NCI-H2227 treated with DMSO at 0.1 percent for 48 hours (cell line): ENCODE results near the gene KREMEN2.
"Not testable (repeated sequence)": the region's sequence is repeated elsewhere in the genome, so short reads cannot be mapped to it uniquely, and the experiment has no call there.

ENCODE experiments used
- DNase-seq: peaks from one replicate; lab custom pipeline; 2025; lab: John Stamatoyannopoulos, UW

The KREMEN2 gene

GRCh38 chr16:2963723-2964474 is at the start of gene KREMEN2:
TSS of gene KREMEN2 (plus strand) at chr16:2964275. CDS start at chr16:2964521, 246 bp downstream.
- peak; percentile 77 for DNase-seq

- peak; percentile 69 for DNase-seq
These were observed 48.7 kb upstream of the KREMEN2 start for GRCh38 chr16:2915196-2915929.

- peak; percentile 61 for DNase-seq
These were observed 44.4 kb upstream of the KREMEN2 start for GRCh38 chr16:2919511-2920255.

- DNase-seq = no peak
These were observed 40.6 kb upstream of the KREMEN2 start for GRCh38 chr16:2923481-2923880.

GRCh38 chr16:2924901-2925755 is 38.9 kb upstream of the KREMEN2 start:
- no peak for DNase-seq

- no peak for DNase-seq
These were observed 38.0 kb upstream of the KREMEN2 start for GRCh38 chr16:2925951-2926649.

- DNase-seq = no peak
These were observed 37.5 kb upstream of the KREMEN2 start for GRCh38 chr16:2926650-2926999.

GRCh38 chr16:2927010-2927646 is 36.9 kb upstream of the KREMEN2 start:
- DNase-seq = peak; percentile 87

GRCh38 chr16:2928151-2928550 is 35.9 kb upstream of the KREMEN2 start:
- DNase-seq = not testable (repeated sequence)

GRCh38 chr16:2928796-2929195 is 35.3 kb upstream of the KREMEN2 start:
- DNase-seq = no peak

GRCh38 chr16:2929693-2930092 is 34.4 kb upstream of the KREMEN2 start:
- no peak for DNase-seq

GRCh38 chr16:2930236-2930635 is 33.8 kb upstream of the KREMEN2 start:
- DNase-seq = no peak

GRCh38 chr16:2931231-2931914 is 32.7 kb upstream of the KREMEN2 start:
- not testable (repeated sequence) for DNase-seq

GRCh38 chr16:2933136-2933535 is 30.9 kb upstream of the KREMEN2 start:
- DNase-seq = no peak

GRCh38 chr16:2933701-2934100 is 30.4 kb upstream of the KREMEN2 start:
- DNase-seq = no peak

GRCh38 chr16:2934450-2934849 is 29.6 kb upstream of the KREMEN2 start:
- DNase-seq = no peak

- DNase-seq = no peak
These were observed 27.6 kb upstream of the KREMEN2 start for GRCh38 chr16:2936436-2937011.

GRCh38 chr16:2937170-2937569 is 26.9 kb upstream of the KREMEN2 start:
- no peak for DNase-seq

- no peak for DNase-seq
These were observed 25.9 kb upstream of the KREMEN2 start for GRCh38 chr16:2938206-2938605.

GRCh38 chr16:2939968-2940367 is 24.1 kb upstream of the KREMEN2 start:
- no peak for DNase-seq
